CD4-positive, alpha-beta T cell treated with Interleukin-15 for 4 hours (primary cell): Measurements from ENCODE around the gene LIPC.

ENCODE experiments used
- DNase-seq: peaks from one replicate; pipeline ENCODE4 v3.0.0-alpha.2; 2020; ENCODE audit warnings: low spot score

The LIPC gene

GRCh38 chr15:58556028-58556361 is 124.2 kb downstream of the LIPC start:
- no peak for DNase-seq

GRCh38 chr15:58556541-58556940 is 124.8 kb downstream of the LIPC start:
- no peak for DNase-seq

DNA sequence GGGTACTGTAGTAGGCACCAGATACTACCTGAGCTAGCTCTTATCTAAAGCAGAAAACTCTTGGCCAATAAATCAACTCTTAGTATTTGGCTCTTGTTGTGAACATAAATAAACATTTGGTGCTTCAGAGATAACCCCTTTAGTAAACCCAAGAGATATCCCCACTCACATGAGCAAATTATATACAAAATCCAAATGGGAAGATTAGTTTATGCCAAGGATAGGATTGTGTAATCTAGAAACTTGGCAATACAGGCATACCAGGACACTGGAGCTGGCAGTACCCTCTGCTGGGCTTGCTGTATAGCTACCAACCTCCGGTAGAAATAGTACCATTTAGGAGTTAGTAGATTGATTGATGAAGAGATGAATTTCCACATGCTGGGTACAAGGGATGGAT is 127.0 kb downstream of the LIPC start:
- DNase-seq: no peak

GRCh38 chr15:58559904-58560588 is 128.3 kb downstream of the LIPC start:
- no peak for DNase-seq

DNA sequence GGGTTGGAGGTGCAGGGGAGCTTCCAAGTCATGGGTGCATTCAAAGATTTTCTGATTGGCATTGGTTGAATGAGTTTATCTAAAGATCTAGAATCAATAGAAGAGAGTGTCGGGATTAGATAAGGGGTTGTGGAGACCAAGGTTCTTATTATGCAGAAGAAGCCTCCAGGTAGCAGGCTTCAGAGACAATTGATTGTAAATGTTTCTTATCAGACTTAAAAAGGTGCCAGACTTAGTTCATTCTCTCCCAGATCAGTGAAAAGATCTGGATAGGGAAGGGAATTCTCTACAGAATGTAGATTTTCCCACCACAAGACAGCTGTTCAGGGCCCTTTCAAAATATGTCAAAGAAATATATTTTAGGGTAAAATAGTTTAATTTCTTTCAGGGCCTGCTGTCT is 129.5 kb downstream of the LIPC start:
- no peak for DNase-seq

- DNase-seq: no peak
Measured at GRCh38 chr15:58562135-58562534, 130.3 kb downstream of the LIPC start.

DNA sequence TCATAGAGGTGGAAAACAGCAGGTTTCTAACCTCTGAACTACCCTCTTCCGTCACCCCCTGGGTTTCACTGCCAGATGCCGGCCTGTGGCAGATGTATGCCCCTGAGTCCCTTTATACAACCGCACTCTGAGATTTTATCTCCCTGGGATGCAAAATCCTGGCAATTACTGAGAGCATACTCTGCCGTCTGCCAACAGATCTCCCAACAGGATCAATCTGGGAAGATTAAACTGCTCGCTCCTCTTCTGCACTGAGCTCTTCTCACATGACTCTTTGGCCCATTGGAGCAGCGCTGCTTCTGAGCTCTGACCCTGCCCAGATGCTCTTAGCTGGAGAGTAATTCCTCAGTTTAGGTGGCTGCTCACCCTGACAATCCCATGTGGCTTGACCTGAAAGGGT is 133.2 kb downstream of the LIPC start:
- no peak for DNase-seq

DNA sequence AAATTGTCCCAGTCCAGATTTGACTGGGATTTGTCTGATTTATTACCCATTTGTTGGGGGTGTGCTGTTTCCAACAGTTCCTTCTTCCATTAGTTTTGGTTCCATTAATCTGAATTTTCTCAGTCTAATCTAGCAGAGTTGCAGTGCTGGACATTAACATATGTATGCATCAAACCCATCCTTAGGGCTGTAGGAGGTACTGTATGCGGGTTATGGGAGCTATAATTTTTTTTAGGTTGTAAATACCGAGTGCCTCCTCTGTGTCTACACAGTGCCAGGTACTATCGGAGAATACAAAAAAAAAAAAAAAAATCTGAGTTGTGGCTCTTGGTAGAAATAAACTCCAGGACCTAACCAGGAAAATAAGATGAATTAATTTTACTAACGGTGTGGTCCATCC is 133.8 kb downstream of the LIPC start:
- no peak for DNase-seq

- DNase-seq: no peak
Measured at GRCh38 chr15:58566029-58566428, 134.2 kb downstream of the LIPC start.

DNA sequence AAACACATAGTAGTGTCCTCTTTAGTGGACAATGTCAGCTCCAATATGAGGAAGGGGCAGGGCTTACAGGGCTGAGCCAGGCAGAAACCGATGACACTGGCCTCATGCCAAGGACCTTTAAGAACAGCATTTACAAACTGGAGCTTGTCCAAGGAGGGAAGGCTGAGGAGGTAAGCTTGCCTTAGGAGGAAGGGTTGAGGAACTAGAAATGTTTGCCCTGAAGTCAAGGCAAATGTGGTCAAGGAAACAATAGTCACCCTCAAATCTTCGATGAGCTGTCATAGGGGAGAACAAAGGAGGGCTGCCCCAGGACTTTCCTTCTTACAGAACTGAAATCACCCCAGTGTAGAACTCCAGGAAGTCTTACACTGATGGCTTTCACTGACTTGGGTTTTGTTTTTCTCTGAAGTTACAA is 136.4 kb downstream of the LIPC start:
- DNase-seq: peak; percentile 7

DNA sequence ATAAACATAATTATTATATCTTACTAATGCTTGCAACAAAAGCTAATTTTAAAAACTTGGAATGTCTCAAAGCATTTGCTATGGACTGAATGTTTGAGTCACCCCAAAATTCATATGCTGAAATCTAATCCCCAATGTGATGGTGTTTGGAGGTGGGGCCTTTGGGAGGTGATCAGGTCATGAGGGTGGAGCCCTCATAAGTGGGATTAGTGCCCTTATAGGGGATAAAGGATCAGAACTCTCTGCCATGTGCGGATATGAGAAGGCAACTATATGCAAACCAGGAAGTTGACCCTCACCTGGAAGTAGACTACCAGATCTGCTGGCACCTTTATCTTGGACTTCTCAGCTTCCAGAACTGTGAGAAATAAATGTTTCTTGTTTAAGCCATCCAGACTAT is 137.7 kb downstream of the LIPC start:
- DNase-seq: no peak

- no peak for DNase-seq
Measured at GRCh38 chr15:58571491-58571890, 139.7 kb downstream of the LIPC start.

GRCh38 chr15:58572521-58572920 is 140.7 kb downstream of the LIPC start:
- DNase-seq: no peak

- no peak for DNase-seq
Measured at GRCh38 chr15:58573270-58573669, 141.5 kb downstream of the LIPC start.

DNA sequence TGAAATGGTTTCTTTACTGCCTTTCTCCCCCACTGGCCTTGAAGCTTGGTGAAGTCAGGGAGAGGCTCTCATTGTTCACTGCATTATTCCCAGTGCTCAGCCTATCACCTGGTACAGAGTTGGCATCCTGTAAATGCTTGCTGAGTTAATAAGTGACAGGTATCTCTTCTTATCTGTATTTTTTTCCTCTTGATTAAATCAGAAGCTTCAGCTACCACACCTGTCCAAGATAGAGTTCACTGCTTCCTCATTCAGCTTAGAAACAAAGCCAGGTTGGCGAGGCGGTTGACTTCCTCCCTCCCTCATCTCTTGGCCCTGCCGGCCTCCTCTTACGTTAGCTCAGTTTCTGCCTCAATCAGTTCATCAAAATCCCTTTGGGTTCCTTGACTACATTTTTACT is 142.8 kb downstream of the LIPC start:
- no peak for DNase-seq

DNA sequence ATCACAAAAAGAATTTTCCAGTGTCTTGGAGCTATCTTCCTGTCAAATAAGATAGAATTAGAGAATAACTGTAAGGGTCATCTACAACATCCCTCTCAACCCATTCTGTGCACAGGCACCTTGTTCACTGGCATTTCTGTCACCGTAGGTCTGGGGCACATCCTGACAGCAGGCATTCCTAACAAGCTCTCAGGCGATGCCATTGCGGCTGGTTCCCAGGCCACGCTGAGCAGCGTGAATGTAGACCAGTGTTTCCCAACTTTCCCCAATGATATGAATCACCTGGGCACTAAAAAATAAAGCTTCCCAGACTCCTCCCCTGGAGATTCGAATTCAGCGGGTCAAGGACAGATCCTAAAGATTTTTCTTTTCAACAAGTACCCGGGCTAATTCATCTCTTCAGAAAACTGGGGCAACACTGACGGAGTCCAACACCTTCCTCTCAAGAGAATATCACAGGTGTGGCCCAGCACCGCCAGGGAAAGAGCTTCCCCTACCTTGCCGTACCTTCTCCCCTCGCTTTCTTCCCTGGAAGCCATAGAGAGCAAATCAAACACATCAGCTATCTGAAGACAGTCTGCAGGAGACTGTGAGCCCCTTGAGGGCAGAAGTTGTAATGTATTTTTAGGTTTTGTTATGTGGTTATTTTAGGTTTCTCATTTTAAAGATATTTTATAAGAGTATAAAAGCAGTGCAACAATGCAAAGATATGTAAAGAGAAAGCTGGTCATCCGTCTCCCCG is 143.4 kb downstream of the LIPC start:
- no peak for DNase-seq

GRCh38 chr15:58576657-58577056 is 144.9 kb downstream of the LIPC start:
- no peak for DNase-seq

DNA sequence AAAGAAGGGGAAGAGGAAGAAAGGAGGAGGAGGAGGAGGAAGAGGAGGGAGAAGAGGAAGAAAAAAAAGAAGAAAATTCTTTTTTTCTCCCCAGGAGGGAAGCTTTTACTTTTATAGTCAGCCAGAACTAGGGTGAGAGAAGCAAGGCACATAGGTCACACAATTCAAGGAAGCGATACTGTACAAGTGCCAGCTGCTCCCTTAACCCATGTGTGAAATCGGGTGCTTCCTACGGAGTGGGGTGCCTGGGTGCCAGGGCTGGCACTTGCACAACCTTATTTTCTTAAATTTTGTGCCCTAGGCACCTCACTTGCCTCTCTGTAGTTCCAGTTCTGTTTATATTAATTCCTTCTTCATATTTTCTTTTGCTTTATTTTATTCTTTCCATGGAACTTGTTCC is 150.4 kb downstream of the LIPC start:
- DNase-seq: no peak

DNA sequence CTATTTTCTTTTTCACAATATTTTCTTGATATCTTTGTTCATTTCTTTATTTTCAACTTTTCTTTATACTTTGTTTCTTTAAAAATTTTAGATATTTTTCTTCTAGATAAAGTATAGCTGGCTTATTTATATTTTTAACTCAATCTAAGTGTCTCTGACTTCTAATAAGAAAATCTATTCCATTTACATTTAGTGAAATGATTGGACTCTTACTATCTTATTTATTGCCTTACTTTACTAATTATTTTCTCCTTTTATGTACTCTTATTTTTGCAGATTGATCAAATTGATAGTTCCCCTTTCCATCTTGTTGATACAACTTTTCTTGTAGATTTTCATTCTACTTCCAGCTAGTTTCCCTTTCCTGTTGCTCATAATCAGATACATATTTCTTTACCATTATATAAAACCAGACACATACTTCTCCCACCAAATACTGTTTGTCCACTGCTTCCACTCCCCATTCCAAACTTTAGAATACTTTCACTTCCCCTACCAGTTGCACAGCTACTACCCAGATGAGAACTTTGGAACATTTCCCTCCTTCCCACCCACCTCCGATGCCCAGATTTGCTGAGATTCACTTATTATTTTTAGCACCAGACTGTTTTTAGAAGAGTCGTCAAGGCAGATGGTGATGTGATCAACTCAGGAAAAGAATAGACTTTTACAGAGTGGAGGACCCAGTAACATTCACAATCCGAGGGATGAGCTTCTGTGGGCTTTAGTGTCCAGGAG is 151.5 kb downstream of the LIPC start:
- no peak for DNase-seq

- DNase-seq: no peak
Measured at GRCh38 chr15:58584789-58585461, 153.1 kb downstream of the LIPC start.

- DNase-seq: no peak
Measured at GRCh38 chr15:58585693-58586443, 154.1 kb downstream of the LIPC start.

DNA sequence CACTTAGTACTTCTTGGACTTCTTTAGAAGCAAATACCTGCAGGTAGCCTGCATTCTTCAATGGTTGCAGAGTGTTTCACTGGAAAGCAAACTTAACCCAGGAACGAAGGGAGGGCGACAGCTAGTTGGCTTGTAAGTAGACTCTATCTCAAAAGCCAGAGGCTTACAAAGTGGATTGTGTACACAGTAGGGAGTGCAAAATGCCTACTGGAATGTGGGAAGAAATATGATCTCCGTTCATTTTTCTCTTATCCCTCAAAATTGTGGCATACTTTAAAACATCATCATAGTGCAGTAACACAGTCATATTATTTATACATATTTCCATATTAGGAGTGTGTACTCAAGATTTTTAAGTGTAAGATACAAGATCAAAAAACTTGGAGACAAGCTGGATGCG is 155.7 kb downstream of the LIPC start:
- no peak for DNase-seq
